Activated CD4-positive, alpha-beta T cell treated with anti-CD3 and anti-CD28 coated beads, Interleukin-2, amount 10 ng/mL, durations not matched to agents 7 days and 5 days (primary cell): ENCODE data around the gene ULBP2. TPM values are rescaled to one million over a fixed set of nuclear protein-coding genes. Genes with fewer than 3 reads are reported as not detected.
"Not testable (repeated sequence)": the region's sequence is repeated elsewhere in the genome, so short reads cannot be mapped to it uniquely, and the experiment has no call there.

Experiments
- CTCF ChIA-PET: fragments of 350-600 bp; sonication (Branson Sonifier 250); formaldehyde crosslinking; loops from one replicate; lab custom pipeline; 2021; ENCODE audit warnings: antibody characterized with exemption; lab: Charles Lee
- POLR2A ChIA-PET: fragments of 350-600 bp; sonication (Branson Sonifier 250); formaldehyde crosslinking; loops from one replicate; lab custom pipeline; 2021; ENCODE audit warnings: antibody characterized with exemption; lab: Charles Lee
- DNase-seq: peaks from one replicate; pipeline ENCODE4 v3.0.0-alpha.2; 2020
- H3K27ac Mint-ChIP-seq: one replicate; pipeline ENCODE4 v1.8.0; 2021; ENCODE audit warnings: mild to moderate bottlenecking, moderate library complexity, mixed read lengths
- H3K27me3 Mint-ChIP-seq: one replicate; pipeline ENCODE4 v1.8.0; 2021; ENCODE audit warnings: mixed read lengths
- H3K36me3 Mint-ChIP-seq: one replicate; pipeline ENCODE4 v1.8.0; 2021; ENCODE audit warnings: low read depth, mixed read lengths
- H3K4me1 Mint-ChIP-seq: one replicate; pipeline ENCODE4 v1.8.0; 2021; ENCODE audit warnings: mixed read lengths
- H3K4me3 Mint-ChIP-seq: one replicate; pipeline ENCODE4 v1.8.0; 2021; ENCODE audit warnings: mild to moderate bottlenecking, moderate library complexity, mixed read lengths
- H3K9me3 Mint-ChIP-seq: one replicate; pipeline ENCODE4 v1.8.0; 2021; ENCODE audit warnings: mixed read lengths
- total RNA-seq, 2 experiments: library from RNA; stranded (reverse); gene quantifications; one replicate each; pipeline ENCODE4 v1.2.3, GENCODE V29; 2021

ULBP2 gene
- total RNA-seq, 2 experiments from 2014 or later, result 0.40 to 0.50 TPM

DNA sequence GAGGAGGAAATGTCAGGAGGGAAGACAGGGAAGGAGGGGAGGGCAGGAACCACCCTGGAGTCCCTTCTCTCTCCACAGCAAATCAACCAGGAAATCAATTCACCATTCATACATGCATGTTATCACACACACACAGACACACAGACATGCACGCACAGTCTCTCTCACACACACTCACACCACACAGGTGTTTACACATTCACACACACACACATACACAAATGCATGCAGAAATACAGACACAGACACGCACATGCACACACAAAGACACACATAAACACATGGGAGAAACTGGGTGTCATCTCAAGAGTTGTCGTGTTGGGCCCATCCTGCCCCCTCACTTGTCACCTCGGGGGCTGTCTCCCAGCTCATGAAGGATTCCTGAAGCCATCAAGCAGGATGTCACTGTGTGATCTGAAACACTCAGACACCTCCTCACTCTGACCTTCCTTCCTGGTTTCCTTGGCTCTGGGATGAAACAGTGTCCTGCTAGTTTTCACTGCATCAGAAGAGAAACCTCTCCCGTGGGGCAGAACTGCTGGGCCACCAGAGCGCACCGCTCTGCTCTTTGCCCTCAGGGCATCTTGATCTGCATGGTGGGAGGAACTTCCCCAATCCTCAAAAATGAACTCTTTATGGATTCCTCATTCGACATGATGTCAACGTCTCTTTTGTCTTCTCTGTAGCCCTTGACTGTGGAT, 28.1 kb upstream of the ULBP2 start:
- CTCF ChIA-PET, result no interaction called here
- H3K4me3 Mint-ChIP-seq, result no peak overlapping the region
- no peaks in the 10 kb centered on the region for H3K36me3 Mint-ChIP-seq
- no peak for DNase-seq
- POLR2A ChIA-PET, result no interaction called here
- H3K9me3 Mint-ChIP-seq, result peaks cover 4% of the 10 kb centered on the region
- H3K27me3 Mint-ChIP-seq, result peaks cover 9% of the 10 kb centered on the region
- no peaks in the 10 kb centered on the region for H3K4me1 Mint-ChIP-seq
- H3K27ac Mint-ChIP-seq, result no peak overlapping the region

DNA sequence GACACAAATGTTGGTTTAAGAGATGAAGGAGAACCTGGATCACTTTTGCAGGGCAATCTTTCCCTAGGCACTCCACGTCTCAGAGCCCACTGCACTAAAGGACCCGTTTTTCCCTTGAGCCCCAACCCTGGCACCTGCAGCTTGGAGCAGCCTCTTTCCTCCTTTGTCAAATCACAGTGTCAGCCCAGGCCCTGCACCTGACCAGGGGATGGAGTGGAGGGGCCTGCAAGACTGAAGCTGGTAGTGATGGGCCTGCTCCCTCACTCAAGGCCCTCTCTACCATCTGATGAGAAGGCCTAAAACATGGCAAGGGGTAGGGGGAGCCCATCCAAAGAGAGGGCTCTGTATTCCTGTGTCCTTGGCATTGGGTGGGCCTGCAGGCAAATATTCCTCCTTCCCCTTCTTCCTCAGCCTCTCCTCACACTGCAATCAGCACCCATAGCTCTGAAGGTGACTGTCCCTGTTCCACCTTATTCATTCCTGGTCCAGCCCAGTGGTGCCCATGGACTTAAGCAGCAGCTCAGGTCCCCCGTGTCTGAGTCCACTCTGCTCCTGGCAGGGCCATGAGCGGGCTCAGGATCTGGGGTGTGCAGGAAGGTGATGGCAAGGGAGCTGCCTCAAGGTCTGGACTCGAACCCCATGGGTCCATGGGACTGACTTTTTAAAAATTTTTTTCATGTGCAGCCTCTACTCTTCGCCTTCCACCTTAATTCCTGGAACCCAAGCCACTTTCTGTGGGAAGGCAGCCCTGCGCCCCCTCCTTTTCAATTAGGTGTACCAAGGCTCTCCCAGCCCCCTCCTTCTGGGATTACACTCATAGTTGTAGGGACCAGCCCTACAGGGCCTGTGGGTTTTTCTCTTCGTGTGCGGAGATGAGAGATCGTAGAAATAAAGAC, 25.6 kb upstream of the ULBP2 start:
- DNase-seq, result no peak
- Mint-ChIP-seq H3K36me3 (no peaks in the 10 kb centered on the region), H3K4me1 (no peaks in the 10 kb centered on the region), H3K4me3 (no peak overlapping the region), H3K27ac (no peak overlapping the region), H3K27me3 (peaks cover 21% of the 10 kb centered on the region), H3K9me3 (no peaks in the 10 kb centered on the region)
- ChIA-PET POLR2A (no interaction called here), CTCF (interaction anchor here (1.0 kb wide), 1 partner anchor 355 kb away, joined by 5 read pairs; no protein-coding TSS in a partner anchor)

DNA sequence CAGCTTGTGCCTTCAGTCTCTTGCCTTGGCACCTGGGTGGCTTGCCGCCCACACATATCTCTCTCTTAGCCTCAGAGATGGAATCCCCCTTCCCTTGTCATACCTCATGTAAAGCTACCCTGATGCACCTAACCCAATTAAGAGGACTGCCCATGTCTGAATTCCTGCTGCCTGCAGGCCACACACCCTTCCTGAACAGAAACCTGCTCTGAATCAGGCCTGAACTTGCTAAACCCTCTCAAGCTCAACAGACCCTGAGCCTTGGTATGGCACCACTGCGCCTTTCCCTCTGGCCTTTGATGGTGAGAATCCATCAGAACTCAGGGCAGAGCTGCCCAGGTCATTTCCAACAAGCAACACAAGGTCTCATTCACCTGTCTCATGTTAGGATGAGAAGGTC, 24.1 kb upstream of the ULBP2 start:
- no peak overlapping the region for H3K4me3 Mint-ChIP-seq
- H3K4me1 Mint-ChIP-seq, result peaks cover 3% of the 10 kb centered on the region
- CTCF ChIA-PET, result interaction anchor here (0.9 kb wide), 1 partner anchor 899 kb away, joined by 3 read pairs; no protein-coding TSS in a partner anchor
- H3K27ac Mint-ChIP-seq, result no peak overlapping the region
- POLR2A ChIA-PET, result no interaction called here
- no peaks in the 10 kb centered on the region for H3K9me3 Mint-ChIP-seq
- peak; percentile 3 for DNase-seq
- H3K36me3 Mint-ChIP-seq, result no peaks in the 10 kb centered on the region
- peaks cover 28% of the 10 kb centered on the region for H3K27me3 Mint-ChIP-seq

DNA sequence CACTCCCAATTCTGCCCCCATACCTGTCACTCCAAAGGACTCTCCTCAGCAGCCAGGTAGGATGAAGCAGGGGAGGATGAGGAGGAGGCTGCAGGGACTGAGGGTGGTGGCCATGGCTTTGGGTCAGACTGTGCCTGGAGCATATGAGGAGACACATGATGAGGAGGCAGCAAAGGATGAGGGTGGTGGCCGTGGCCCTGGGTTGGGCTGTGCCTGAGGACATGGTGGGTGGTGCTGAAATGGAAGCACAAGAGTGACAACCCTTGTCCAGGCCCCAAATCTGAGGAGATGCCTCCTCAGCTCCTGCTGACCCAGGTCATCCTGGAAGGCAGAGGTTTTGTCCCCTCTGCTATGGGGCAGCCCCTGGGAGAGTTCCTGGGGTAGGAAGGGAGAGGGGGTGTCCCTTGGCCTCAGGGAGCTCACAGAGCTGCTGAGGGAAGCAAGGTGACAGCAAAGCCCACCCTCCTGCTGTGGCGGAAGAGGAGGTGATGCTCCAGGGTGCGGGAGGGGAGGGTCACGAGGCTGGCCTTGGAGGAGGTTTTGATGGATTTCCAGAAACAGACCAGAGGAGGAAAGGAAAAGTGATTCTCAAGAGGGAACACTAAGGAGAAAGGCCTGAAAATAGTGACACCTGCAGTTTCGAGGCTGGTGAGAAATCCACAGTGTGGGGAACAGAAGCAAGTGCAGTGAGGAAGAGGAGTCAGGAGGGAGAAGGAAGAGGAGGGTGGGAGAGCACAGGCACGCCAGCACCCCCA, 23.5 kb upstream of the ULBP2 start:
- no peaks in the 10 kb centered on the region for H3K9me3 Mint-ChIP-seq
- H3K4me1 Mint-ChIP-seq, result peaks cover 10% of the 10 kb centered on the region
- DNase-seq, result no peak
- H3K4me3 Mint-ChIP-seq, result no peak overlapping the region
- ChIA-PET POLR2A (no interaction called here), CTCF (no interaction called here)
- peaks cover 34% of the 10 kb centered on the region for H3K27me3 Mint-ChIP-seq
- H3K27ac Mint-ChIP-seq, result no peak overlapping the region
- H3K36me3 Mint-ChIP-seq, result no peaks in the 10 kb centered on the region

DNA sequence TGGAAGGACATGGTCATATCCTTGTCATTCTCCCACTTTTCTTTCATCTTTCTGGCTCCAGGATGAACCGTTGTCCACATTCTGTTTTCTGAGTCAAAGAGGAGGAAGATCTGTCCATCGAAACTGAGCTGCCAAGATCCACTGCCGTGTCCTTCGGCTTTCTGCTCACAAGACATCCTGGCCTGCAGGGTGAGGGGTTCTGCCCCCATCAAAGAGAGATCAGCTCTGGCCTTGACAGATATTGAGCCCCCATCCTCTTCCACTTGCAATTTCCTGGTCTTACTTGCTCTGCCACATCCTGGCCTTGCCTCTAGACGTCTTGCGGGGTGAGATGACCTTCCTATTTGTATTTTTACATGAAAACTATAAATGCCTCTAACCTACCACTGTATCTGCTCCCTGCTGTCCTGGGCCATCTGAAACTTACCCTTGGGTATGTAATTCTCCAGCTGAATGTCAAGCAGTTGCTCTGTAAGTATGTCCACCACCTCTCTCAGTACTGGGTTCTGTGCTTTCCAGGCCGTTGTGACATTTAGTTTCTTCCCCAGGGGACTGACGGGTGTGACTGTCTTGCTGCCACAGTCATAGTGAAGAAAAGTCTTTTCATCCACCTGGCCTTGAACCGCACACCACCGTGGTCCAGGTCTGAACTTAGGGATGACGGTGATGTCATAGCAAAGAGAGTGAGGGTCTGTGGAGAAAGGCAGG, 22.5 kb upstream of the ULBP2 start:
- Mint-ChIP-seq H3K27me3 (peaks cover 40% of the 10 kb centered on the region), H3K4me1 (peaks cover 15% of the 10 kb centered on the region)
- H3K36me3 Mint-ChIP-seq, H3K27ac Mint-ChIP-seq, POLR2A ChIA-PET, DNase-seq, H3K4me3 Mint-ChIP-seq, H3K9me3 Mint-ChIP-seq, CTCF ChIA-PET: not testable (repeated sequence)

DNA sequence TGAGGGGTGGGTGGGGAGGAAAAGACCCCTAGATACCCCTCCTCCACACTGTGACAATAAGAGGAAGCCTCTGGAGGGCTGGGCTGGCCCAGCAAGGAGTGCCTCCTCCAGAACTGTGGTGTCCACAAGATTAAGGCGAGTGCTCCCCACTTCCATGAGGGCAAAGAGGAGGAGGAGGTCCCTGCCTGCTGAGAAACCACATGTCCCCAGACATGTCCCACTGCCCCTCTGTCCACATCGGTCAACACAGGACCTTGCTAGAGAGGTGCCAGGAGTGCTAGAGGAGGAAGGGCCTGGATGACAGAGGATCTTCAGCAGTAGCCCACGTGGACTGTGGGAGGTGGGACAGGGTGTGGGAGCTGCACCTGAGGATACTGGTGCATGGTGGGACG, 22.0 kb upstream of the ULBP2 start:
- POLR2A ChIA-PET, result no interaction called here
- Mint-ChIP-seq H3K4me1 (peaks cover 15% of the 10 kb centered on the region), H3K36me3 (no peaks in the 10 kb centered on the region), H3K27me3 (peaks cover 43% of the 10 kb centered on the region), H3K4me3 (no peak overlapping the region), H3K9me3 (no peaks in the 10 kb centered on the region), H3K27ac (no peak overlapping the region)
- CTCF ChIA-PET, result interaction anchor here (1.6 kb wide), 1 partner anchor 8 kb away, joined by 3 read pairs; no protein-coding TSS in a partner anchor
- no peak for DNase-seq

DNA sequence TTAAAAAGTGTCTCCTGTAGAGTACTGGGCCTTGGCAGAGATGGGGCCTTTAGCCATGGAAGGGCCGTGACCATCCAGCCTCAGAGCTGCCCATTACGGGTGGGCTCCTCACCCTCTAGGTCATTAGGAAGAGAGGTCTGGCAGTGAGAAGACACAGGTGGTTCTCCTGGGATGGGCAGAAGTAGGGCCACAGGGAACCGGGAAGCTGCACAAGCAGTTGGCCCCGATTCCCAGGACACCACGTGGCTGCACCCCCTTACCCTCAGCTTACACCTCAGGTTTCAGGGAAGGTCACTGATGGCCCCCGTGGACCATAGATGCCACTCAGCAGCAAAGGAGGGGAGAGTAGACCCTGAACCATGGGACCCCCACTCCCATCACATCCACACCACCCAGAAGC, 20.5 kb upstream of the ULBP2 start:
- ChIA-PET CTCF (interaction anchor here (1.6 to 1.7 kb wide), 2 partner anchors 9 to 95 kb away, joined by 3 to 5 read pairs; no protein-coding TSS in a partner anchor), POLR2A (no interaction called here)
- Mint-ChIP-seq H3K27ac (no peak overlapping the region), H3K9me3 (no peaks in the 10 kb centered on the region), H3K36me3 (no peaks in the 10 kb centered on the region), H3K4me3 (no peak overlapping the region), H3K27me3 (peaks cover 54% of the 10 kb centered on the region), H3K4me1 (peaks cover 21% of the 10 kb centered on the region)
- no peak for DNase-seq

DNA sequence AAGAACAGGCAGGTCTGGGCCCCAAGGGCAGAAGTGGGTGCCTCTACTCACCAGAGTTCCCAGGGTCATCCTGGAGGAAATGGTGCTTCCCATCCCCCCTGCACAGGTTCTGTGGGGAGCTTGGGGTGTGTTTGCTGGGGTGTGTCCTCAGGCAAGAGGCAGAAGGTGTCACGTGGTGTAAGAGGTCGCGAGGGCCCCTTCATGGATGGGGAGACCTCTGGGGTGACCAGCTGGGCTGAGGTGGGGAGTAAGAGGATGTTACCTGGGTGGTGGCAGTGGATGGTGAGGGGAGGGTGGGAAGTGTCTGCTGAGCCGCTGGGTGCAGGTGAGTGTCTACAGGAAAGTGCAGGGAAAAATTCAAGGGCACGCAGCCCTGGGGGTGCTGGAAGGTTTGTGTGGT, 19.7 kb upstream of the ULBP2 start:
- POLR2A ChIA-PET, DNase-seq, H3K27ac Mint-ChIP-seq, H3K9me3 Mint-ChIP-seq, H3K36me3 Mint-ChIP-seq: not testable (repeated sequence)
- CTCF ChIA-PET, result interaction anchor here (1.7 kb wide), 1 partner anchor 94 kb away, joined by 5 read pairs; no protein-coding TSS in a partner anchor
- peak overlapping the region; percentile 20 for H3K4me3 Mint-ChIP-seq
- peaks cover 21% of the 10 kb centered on the region for H3K4me1 Mint-ChIP-seq
- H3K27me3 Mint-ChIP-seq, result peaks cover 58% of the 10 kb centered on the region

DNA sequence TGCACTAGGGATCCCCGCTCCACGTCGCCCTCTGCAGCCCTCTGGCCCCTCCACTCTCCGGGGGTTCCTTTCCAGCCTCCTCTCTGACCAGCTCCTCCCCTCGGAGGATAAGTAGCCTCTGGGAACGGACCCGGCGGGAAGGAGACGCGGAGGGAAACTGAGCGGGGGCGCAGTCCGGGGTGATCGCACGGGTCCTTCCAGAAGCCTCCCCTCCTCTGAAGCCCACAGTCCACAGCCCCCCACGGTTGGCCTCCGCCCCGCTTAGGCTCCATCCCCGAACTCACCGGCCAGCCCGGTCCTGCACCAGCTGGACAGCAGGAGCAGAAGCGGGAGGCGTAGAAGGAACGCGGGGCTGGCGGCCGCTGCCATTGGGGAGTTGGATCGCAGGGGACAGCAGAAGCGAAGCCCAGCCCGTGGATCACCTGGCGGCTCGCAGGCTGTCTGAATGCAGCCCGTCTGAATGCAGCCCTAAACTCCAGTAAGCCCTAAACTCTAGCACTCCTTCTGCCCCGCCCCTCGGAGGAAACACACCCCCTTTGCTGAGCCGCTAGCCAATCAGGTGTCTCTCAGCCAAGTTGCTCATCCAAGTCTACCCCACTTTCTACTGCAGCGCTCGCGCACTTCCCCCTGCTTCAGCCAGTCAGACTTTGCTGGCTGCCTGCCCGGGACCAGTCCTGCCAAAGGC, 19.0 kb upstream of the ULBP2 start, which contains the start of gene RAET1G:
TSS of gene RAET1G (minus strand) at position 480 of the 685 bp plus-strand sequence. CDS start at position 369, 111 bp downstream.
- H3K27ac Mint-ChIP-seq, result no peak within 1 kb of the TSS
- H3K36me3 Mint-ChIP-seq, result no peaks in the 10 kb centered on the region
- peak within 1 kb of the TSS; percentile 71 for H3K4me3 Mint-ChIP-seq
- H3K27me3 Mint-ChIP-seq, result peaks cover 64% of the 10 kb centered on the region
- peaks cover 24% of the 10 kb centered on the region for H3K4me1 Mint-ChIP-seq
- H3K9me3 Mint-ChIP-seq, result no peaks in the 10 kb centered on the region
- ChIA-PET POLR2A (no interaction called here), CTCF (no interaction called here)
- peak; percentile 87 for DNase-seq

DNA sequence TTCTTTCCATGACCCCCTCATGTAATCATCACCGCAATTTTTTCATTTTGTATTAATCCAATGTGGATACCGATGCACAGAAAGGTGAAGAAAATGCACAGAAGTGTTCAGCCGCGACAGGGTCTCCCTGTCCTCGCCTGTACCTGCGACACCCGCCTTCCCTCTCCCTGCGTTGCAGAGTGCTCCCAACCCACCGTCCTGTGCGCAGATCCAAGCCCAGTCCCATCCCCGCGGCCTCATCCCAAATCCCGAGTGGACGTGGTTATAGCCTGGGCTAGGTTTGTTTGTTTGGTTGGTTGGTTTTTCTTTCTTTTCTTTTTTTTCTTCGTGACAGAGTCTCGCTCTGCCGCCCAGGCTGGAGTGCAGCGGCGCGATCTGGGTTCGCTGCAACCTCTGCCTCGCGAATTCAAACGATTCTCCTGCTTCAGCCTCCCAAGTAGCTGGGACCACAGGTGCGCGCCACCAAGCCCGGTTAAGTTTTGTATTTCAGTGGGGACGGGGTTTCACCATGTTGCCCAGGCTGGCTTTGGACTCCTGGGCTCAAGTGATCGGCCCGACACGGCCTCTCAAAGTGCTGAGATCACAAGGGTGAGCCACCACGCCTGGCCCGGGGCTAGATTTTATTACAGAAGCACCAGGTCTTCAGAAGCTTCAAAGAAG, 18.4 kb upstream of the ULBP2 start:
- ChIA-PET CTCF (interaction anchor here (0.6 to 0.9 kb wide), 2 partner anchors 72 to 83 kb away, joined by 3 to 5 read pairs; no protein-coding TSS in a partner anchor), POLR2A (no interaction called here)
- no peak overlapping the region for H3K27ac Mint-ChIP-seq
- no peak for DNase-seq
- H3K4me1 Mint-ChIP-seq, result peaks cover 24% of the 10 kb centered on the region
- no peaks in the 10 kb centered on the region for H3K9me3 Mint-ChIP-seq
- no peaks in the 10 kb centered on the region for H3K36me3 Mint-ChIP-seq
- H3K27me3 Mint-ChIP-seq, result peaks cover 71% of the 10 kb centered on the region
- peak overlapping the region; percentile 71 for H3K4me3 Mint-ChIP-seq

DNA sequence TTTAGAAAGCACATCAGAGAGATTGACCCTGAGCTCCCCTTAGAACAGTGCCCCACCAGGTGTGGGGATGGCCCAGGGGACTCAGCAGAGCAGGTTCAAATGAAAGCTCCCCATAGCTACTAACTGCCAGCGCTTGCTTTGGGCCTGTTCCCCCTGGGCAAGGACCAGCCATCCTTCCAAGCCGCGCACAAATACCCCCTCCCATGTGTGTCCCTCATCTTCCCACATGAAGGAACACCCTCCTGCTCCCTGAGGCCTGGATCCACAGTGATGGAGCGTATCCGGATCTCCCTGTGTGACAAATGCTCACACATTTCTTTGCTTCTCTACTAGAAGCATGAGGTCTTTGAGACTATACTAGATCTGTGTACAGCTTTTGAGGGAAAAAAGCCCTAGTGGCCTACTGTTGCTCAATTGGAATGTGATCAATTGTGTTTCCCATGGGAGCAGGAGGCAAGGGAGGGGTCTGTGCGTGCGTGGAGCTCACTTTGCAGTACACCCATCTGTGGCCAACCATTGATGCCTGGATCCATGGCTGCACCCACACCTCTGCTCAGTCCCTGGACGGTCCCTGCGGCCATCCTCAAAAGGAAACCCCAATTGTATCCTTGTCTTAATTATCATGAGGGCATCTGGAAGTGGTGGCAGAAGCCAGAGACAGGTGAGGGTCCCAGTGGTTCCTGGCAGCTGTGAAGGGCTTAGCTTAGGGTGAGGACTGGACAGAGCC, 17.4 kb upstream of the ULBP2 start:
- DNase-seq, result no peak
- ChIA-PET POLR2A (no interaction called here), CTCF (interaction anchor here (0.6 to 1.3 kb wide), 6 partner anchors 19 to 206 kb away, joined by 3 to 5 read pairs (median 3); partner anchors contain the start of gene LATS1)
- H3K27me3 Mint-ChIP-seq, result peaks cover 80% of the 10 kb centered on the region
- H3K36me3 Mint-ChIP-seq, result no peaks in the 10 kb centered on the region
- H3K27ac Mint-ChIP-seq, result no peak overlapping the region
- H3K4me3 Mint-ChIP-seq, result no peak overlapping the region
- H3K4me1 Mint-ChIP-seq, result peaks cover 24% of the 10 kb centered on the region
- no peaks in the 10 kb centered on the region for H3K9me3 Mint-ChIP-seq
